MCF 10A (cell line): ENCODE measurements around the gene ZMYND8. TPM values are rescaled to one million over a fixed set of nuclear protein-coding genes. Genes with fewer than 3 reads are reported as not detected.
A peak's percentile ranks its signal among the peaks of the same experiment; 100 is the strongest.

ENCODE experiments used
- BruUV-seq: library from RNA; stranded (reverse); fragments of 400-500 nt; replicated peaks from 2 replicates; lab custom pipeline; 2021; lab: Mats Ljungman, UMichigan
- CTCF ChIA-PET: fragments of 300-600 bp; sonication (Branson Sonifier 250); formaldehyde crosslinking; extraction: SDS; loops from one replicate; lab custom pipeline; 2021; ENCODE audit warnings: antibody characterized with exemption, inconsistent platforms; lab: Yijun Ruan, JAX
- POLR2A ChIA-PET: fragments of 300-600, 350-650 bp; sonication (Branson Sonifier 250); formaldehyde crosslinking; extraction: SDS; loops from one replicate; lab custom pipeline; 2020; ENCODE audit warnings: antibody characterized with exemption, inconsistent platforms; lab: Yijun Ruan, JAX
- DNase-seq: peaks from one replicate; pipeline ENCODE4 v3.0.0-alpha.2; 2018; ENCODE audit not compliant: unreplicated experiment
- H3K27ac Mint-ChIP-seq: one replicate; pipeline ENCODE4 v1.8.0; 2022; ENCODE audit warnings: mild to moderate bottlenecking, low read depth, mixed read lengths; ENCODE audit not compliant: unreplicated experiment
- H3K27me3 Mint-ChIP-seq: one replicate; pipeline ENCODE4 v1.8.0; 2022; ENCODE audit warnings: mixed read lengths; ENCODE audit not compliant: insufficient read depth, unreplicated experiment
- H3K36me3 Mint-ChIP-seq: one replicate; pipeline ENCODE4 v1.8.0; 2022; ENCODE audit warnings: mild to moderate bottlenecking, moderate library complexity, mixed read lengths; ENCODE audit not compliant: insufficient read depth, unreplicated experiment
- H3K4me1 Mint-ChIP-seq: one replicate; pipeline ENCODE4 v1.8.0; 2022; ENCODE audit warnings: mixed read lengths; ENCODE audit not compliant: insufficient read depth, unreplicated experiment
- H3K4me3 Mint-ChIP-seq: one replicate; pipeline ENCODE4 v1.8.0; 2022; ENCODE audit warnings: mild to moderate bottlenecking, moderate library complexity, mixed read lengths; ENCODE audit not compliant: unreplicated experiment
- H3K9me3 Mint-ChIP-seq: one replicate; pipeline ENCODE4 v1.8.0; 2022; ENCODE audit warnings: mixed read lengths; ENCODE audit not compliant: unreplicated experiment
- CTCF ChIP-seq: fragments of 200-600 bp; IDR thresholded peaks from one replicate; pipeline ENCODE4 v1.8.0; 2022; ENCODE audit warnings: antibody characterized with exemption, mild to moderate bottlenecking; ENCODE audit not compliant: unreplicated experiment
- intact Hi-C: fragments of 100-400 bp; cut with micrococcal nuclease; formaldehyde crosslinking; loops from 2 replicates; pipeline ENCODE4 v1.14.1; 2022
- total RNA-seq: library from RNA; stranded (reverse); gene quantifications from 2 replicates; pipeline ENCODE4 v1.2.3, GENCODE V29; 2022

ZMYND8 gene
- total RNA-seq, 1 experiment from 2014 or later = 127 TPM

DNA sequence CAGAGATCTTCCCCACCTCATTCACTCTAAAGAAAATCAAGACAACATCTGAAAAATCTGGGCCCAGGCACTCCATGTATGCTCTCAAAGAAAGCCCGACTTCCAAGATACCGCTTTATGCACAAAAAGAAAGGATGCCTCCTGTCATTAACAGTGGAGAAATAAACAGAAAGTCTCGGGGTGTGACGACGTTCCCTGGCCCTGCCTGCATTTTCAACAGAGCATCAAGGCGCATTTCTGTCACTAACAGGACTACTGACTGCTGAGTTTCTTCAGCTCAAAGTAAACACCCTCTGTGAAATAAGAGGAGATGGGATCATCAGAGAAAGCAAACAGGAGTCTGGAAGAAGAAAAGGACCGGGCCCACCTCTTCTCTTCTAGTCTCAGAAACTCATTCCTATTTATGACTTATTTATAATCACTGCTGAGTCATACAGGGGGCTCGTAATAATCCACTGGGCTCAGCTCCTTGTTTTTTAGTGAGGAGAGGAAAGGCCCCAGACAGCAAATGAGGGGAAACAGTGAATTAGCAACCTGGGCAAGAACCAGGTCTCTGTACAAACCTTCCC is 99.7 kb downstream of the ZMYND8 start:
- H3K27me3 Mint-ChIP-seq = no peaks in the 10 kb centered on the region
- DNase-seq = no peak
- no peaks in the 10 kb centered on the region for H3K9me3 Mint-ChIP-seq
- no peak overlapping the region for H3K4me3 Mint-ChIP-seq
- H3K27ac Mint-ChIP-seq = peak overlapping the region; percentile 28
- CTCF ChIA-PET = no interaction called here
- no peak for TF ChIP-seq CTCF
- intact Hi-C loops = no loop called here
- peaks cover 37% of the 10 kb centered on the region for H3K4me1 Mint-ChIP-seq
- H3K36me3 Mint-ChIP-seq = peaks cover 89% of the 10 kb centered on the region
- no TSS peak for BruUV-seq
- POLR2A ChIA-PET = interaction anchor here (0.6 to 1.5 kb wide), 3 partner anchors 17 to 127 kb away, joined by 3 to 4 read pairs (median 3); no protein-coding TSS in a partner anchor

DNA sequence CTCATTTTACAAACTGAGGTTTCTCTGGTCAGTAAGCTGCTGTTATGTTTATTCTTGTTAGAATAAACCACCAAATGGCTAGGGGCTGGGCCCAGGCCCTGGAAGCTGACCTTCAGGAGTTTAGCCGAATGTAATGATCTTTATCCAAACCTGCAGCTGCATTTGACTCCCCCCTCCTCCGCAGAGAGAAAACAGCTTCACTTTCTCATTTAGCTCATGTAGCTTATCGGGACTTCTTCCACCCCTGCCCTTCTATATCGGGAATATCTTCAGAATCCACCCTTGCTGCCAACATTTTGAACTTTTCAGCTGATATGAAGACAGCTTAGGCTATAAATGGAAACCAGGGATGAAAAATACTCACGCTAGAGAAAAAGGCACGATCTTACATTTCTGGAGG is 102.6 kb downstream of the ZMYND8 start:
- no peaks in the 10 kb centered on the region for H3K9me3 Mint-ChIP-seq
- peaks cover 90% of the 10 kb centered on the region for H3K36me3 Mint-ChIP-seq
- intact Hi-C loops = no loop called here
- ChIA-PET CTCF (interaction anchor here (0.7 to 2.2 kb wide), 4 partner anchors 12 to 130 kb away, joined by 3 to 11 read pairs (median 3); no protein-coding TSS in a partner anchor), POLR2A (interaction anchor here (0.9 kb wide), 1 partner anchor 20 kb away, joined by 3 read pairs; no protein-coding TSS in a partner anchor)
- peaks cover 18% of the 10 kb centered on the region for H3K4me1 Mint-ChIP-seq
- no peak overlapping the region for H3K4me3 Mint-ChIP-seq
- no peak for TF ChIP-seq CTCF
- H3K27me3 Mint-ChIP-seq = no peaks in the 10 kb centered on the region
- H3K27ac Mint-ChIP-seq = no peak overlapping the region
- no TSS peak for BruUV-seq
- no peak for DNase-seq

- no peak for TF ChIP-seq CTCF
- Mint-ChIP-seq H3K27me3 (no peaks in the 10 kb centered on the region), H3K36me3 (peaks cover 90% of the 10 kb centered on the region), H3K9me3 (no peaks in the 10 kb centered on the region), H3K27ac (peak overlapping the region; percentile 7), H3K4me1 (peaks cover 10% of the 10 kb centered on the region), H3K4me3 (no peak overlapping the region)
- intact Hi-C loops = no loop called here
- ChIA-PET CTCF (interaction anchor here (2.2 kb wide), 1 partner anchor 131 kb away, joined by 11 read pairs; no protein-coding TSS in a partner anchor), POLR2A (no interaction called here)
- BruUV-seq = no TSS peak
- no peak for DNase-seq
Observed at GRCh38 chr20:47252879-47253307, 103.6 kb downstream of the ZMYND8 start.

DNA sequence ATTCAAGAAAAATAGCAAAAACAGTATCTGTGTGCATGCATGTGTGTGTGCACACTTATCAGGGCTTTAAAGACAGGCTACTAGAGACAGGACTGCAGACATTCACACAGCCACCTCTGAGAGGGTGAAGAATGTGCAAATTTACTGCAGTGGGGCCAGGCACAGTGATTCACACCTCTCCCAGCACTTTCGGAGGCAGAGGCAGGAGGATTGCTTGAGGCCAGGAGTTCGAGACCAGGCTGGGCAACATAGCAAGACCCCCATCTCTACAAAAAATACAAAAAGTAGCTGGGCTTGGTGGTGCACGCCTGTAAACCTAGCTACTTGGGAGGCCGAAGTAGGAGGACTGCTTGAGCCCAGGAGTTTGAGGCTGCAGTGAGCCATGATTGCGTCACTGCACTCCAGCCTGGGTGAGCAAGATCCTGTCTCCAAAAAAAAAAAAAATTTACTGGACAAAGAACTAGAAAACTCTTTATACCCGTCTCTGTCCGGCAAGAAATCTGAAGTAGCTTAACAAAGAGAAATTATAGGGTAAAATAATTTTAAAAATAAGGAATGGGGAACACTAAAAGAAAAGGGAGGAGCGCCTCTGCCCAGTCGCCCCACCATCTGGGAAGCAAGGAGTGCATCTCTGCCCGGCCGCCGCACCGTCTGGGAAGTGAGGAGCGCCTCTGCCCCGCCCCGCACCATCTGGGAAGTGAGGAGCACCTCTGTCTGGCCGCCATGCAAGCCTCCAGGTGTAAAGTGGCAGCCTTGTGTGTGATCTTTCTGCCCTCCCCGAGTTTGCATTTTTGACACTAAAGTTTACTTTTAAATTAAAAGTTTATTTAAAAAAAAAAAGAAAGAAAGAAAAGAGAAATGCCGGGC is 105.1 kb downstream of the ZMYND8 start:
- Mint-ChIP-seq H3K27ac (no peak overlapping the region), H3K36me3 (peaks cover 95% of the 10 kb centered on the region), H3K4me1 (no peaks in the 10 kb centered on the region), H3K27me3 (no peaks in the 10 kb centered on the region), H3K9me3 (no peaks in the 10 kb centered on the region), H3K4me3 (no peak overlapping the region)
- BruUV-seq = no TSS peak
- intact Hi-C loops = no loop called here
- CTCF ChIA-PET = interaction anchor here (0.6 to 1.2 kb wide), 5 partner anchors 8 to 502 kb away, joined by 3 to 7 read pairs (median 5); no protein-coding TSS in a partner anchor
- DNase-seq = no peak
- POLR2A ChIA-PET = interaction anchor here (1.1 kb wide), 1 partner anchor 12 kb away, joined by 4 read pairs; no protein-coding TSS in a partner anchor
- TF ChIP-seq CTCF = no peak
